ENCODE data around the gene RAP2B. TPM values are rescaled to one million over a fixed set of nuclear protein-coding genes. Genes with fewer than 3 reads are reported as not detected.

Gene RAP2B
- total and polyA plus RNA-seq, 2 donors (not counting 3 experiments of a cell fraction or from before 2014, with no cell fraction given), result 8.3 to 27.5 TPM

DNA sequence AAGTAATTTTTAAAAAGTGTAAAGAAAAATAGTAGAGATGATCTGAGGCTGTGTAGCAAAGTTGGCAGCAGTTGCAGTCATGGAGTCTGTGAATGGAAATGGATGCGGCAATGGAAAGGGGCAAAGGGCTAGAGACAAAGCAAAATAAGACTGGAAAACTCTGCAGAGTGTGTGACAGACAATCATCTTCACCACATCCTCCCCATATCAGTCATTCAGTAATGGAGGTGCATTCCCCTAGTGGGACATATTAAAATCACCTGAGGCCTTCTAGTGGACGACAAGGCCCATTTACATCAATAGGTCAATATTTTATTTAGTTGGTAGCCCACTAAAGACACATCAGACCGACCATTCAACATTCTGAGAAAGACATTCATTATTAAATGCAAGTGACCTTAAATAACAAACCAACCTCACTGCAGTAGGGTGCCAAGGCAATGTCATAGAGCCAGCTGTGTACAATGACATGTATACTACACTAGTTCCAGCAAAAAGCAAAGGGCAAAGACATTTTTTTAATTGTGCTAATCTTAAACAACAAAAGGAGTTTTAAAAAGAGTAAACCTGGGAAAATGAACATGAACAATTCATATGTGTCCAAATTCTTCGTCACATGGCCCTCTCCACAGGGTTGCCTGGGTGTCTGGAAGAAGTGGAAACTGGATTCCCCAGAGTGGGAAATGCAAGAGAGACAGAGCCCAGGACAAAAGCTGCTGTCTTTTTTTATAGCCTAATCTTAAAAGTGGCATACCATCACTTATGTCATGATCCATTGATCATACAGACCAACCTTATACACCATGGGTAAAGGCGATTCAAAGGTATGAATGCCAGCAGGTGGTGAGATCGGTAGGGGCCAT is 15.6 kb upstream of the RAP2B start:
- H2AFZ ChIP-seq (ENCODE audit: low read depth, low read length), result no peak overlapping the region
- H3K4me2 ChIP-seq (ENCODE audit: insufficient read depth, low read length), result no peak overlapping the region
- no peaks in the 10 kb centered on the region for H3K9me3 ChIP-seq (replicated peaks; ENCODE audit: control insufficient read depth, insufficient read depth, low read length)
- peaks cover 23% of the 10 kb centered on the region for H3K4me1 ChIP-seq (ENCODE audit: control insufficient read depth, extremely low read depth, insufficient read depth, low read length)
- POLR2A ChIA-PET, result no interaction called here
- H3K9me1 ChIP-seq (replicated peaks; ENCODE audit: control insufficient read depth, extremely low read depth, insufficient read depth, low read length), result no peaks in the 10 kb centered on the region
- H3K36me3 ChIP-seq (ENCODE audit: control insufficient read depth in 2 of 2, extremely low read depth in 1 of 2, insufficient read depth in 2 of 2, low read length in 2 of 2), result no peaks in the 10 kb centered on the region
- DNase-seq (ENCODE audit: low read depth, low spot score) (no peak), FAIRE-seq (no peak)
- dilution Hi-C loops (cut with MboI; ENCODE audit: extremely low pct_ligation_motif_present, low sequenced_read_pairs) (no loop called here), intact Hi-C loops (cut with micrococcal nuclease) (no loop called here)
- no peak overlapping the region for H3K9ac ChIP-seq (replicated peaks; ENCODE audit: extremely low read depth, insufficient read depth, low read length)
- no TSS peak for BruUV-seq (replicated peaks)
- TF ChIP-seq POLR2A (IDR thresholded peaks at IDR 0.05; ENCODE audit: low read depth, low read length), result no peak
- no peak for TF ChIP-seq JUN (IDR thresholded peaks at IDR 0.05; ENCODE audit: borderline replicate concordance, insufficient read depth, insufficient read length, low read depth)
- H3K79me2 ChIP-seq (ENCODE audit: control insufficient read depth, insufficient read depth, low read length), result no peaks in the 10 kb centered on the region
- CTCF ChIA-PET, result no interaction called here
- no peak overlapping the region for H3K27ac ChIP-seq (ENCODE audit: insufficient read depth, low read depth, low read length)
- no peak overlapping the region for H3K4me3 ChIP-seq (replicated peaks in 1 of 3; ENCODE audit: insufficient read depth in 1 of 3, low read depth in 1 of 3, low read length in 3 of 3)
- no peaks in the 10 kb centered on the region for H4K20me1 ChIP-seq (replicated peaks; ENCODE audit: control insufficient read depth, extremely low read depth, insufficient read depth, low read length)
- H3K27me3 ChIP-seq (ENCODE audit: control insufficient read depth in 2 of 2, insufficient read depth in 2 of 2, low read length in 2 of 2), result no peaks in the 10 kb centered on the region

DNA sequence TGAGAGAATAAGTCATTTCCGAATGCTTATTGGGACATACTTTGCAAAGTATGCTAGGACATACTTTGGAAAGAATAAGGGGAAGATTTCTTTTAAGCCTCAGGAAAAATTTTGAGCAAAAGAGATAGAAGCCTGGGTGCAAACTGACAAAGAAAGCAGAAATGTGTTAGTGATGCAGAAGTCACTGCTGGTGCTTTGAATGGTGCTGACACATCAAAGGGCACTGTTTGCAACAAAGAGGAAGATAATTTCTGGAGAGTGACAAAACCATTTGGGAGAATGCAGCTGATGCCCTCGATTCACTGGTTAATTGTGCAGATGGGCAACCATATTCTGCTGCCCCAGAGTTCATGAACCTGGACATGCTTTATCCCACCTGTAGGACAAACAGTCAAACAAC is 11.0 kb upstream of the RAP2B start:
- H3K27ac ChIP-seq (ENCODE audit: insufficient read depth, low read depth, low read length), result no peak overlapping the region
- TF ChIP-seq GATA2 (IDR thresholded peaks at IDR 0.05; ENCODE audit: insufficient read depth, insufficient read length, low read depth, low read length), result no peak
- TF ChIP-seq, protein P1, sequence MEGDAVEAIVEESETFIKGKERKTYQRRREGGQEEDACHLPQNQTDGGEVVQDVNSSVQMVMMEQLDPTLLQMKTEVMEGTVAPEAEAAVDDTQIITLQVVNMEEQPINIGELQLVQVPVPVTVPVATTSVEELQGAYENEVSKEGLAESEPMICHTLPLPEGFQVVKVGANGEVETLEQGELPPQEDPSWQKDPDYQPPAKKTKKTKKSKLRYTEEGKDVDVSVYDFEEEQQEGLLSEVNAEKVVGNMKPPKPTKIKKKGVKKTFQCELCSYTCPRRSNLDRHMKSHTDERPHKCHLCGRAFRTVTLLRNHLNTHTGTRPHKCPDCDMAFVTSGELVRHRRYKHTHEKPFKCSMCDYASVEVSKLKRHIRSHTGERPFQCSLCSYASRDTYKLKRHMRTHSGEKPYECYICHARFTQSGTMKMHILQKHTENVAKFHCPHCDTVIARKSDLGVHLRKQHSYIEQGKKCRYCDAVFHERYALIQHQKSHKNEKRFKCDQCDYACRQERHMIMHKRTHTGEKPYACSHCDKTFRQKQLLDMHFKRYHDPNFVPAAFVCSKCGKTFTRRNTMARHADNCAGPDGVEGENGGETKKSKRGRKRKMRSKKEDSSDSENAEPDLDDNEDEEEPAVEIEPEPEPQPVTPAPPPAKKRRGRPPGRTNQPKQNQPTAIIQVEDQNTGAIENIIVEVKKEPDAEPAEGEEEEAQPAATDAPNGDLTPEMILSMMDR (IDR thresholded peaks at IDR 0.05; ENCODE audit: extremely low read depth in 1 of 2, insufficient read depth in 1 of 2, low read depth in 1 of 2, low read length in 2 of 2), result no peak
- TF ChIP-seq JUN (IDR thresholded peaks at IDR 0.05; ENCODE audit: borderline replicate concordance, insufficient read depth, insufficient read length, low read depth), result no peak
- no peak for TF ChIP-seq EZH2 (IDR thresholded peaks at IDR 0.05; ENCODE audit: borderline replicate concordance, low read depth, low read length, severe bottlenecking)
- no peak for TF ChIP-seq POLR2A (IDR thresholded peaks at IDR 0.05; ENCODE audit: low read depth, low read length)
- TF ChIP-seq POLR2AphosphoS5 (IDR thresholded peaks at IDR 0.05; ENCODE audit: insufficient read depth, low read depth, low read length), result no peak
- no peak for TF ChIP-seq MYC (IDR thresholded peaks at IDR 0.05; ENCODE audit: low read depth, low read length)
- no peak for TF ChIP-seq FOS (IDR thresholded peaks at IDR 0.05; ENCODE audit: borderline replicate concordance, insufficient read depth, low read length)
- TF ChIP-seq, protein P2, sequence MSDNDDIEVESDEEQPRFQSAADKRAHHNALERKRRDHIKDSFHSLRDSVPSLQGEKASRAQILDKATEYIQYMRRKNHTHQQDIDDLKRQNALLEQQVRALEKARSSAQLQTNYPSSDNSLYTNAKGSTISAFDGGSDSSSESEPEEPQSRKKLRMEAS (IDR thresholded peaks at IDR 0.05; ENCODE audit: insufficient read depth, insufficient read length), result no peak

More for the DNA sequence above, 11.0 kb upstream of the RAP2B start:
- Histone ChIP-seq H3K9ac (replicated peaks; ENCODE audit: extremely low read depth, insufficient read depth, low read length) (no peak overlapping the region), H3K9me3 (replicated peaks; ENCODE audit: control insufficient read depth, insufficient read depth, low read length) (no peaks in the 10 kb centered on the region), H3K4me2 (ENCODE audit: insufficient read depth, low read length) (no peak overlapping the region), H3K36me3 (ENCODE audit: control insufficient read depth in 2 of 2, extremely low read depth in 1 of 2, insufficient read depth in 2 of 2, low read length in 2 of 2) (no peaks in the 10 kb centered on the region), H3K27me3 (ENCODE audit: control insufficient read depth in 2 of 2, insufficient read depth in 2 of 2, low read length in 2 of 2) (no peaks in the 10 kb centered on the region), H3K4me1 (ENCODE audit: control insufficient read depth, extremely low read depth, insufficient read depth, low read length) (no peaks in the 10 kb centered on the region), H4K20me1 (replicated peaks; ENCODE audit: control insufficient read depth, extremely low read depth, insufficient read depth, low read length) (no peaks in the 10 kb centered on the region), H3K79me2 (ENCODE audit: control insufficient read depth, insufficient read depth, low read length) (no peaks in the 10 kb centered on the region), H3K9me1 (replicated peaks; ENCODE audit: control insufficient read depth, extremely low read depth, insufficient read depth, low read length) (no peaks in the 10 kb centered on the region), H3K4me3 (replicated peaks in 1 of 3; ENCODE audit: insufficient read depth in 1 of 3, low read depth in 1 of 3, low read length in 3 of 3) (no peak overlapping the region), H2AFZ (ENCODE audit: low read depth, low read length) (no peak overlapping the region)
- POLR2A ChIA-PET, result no interaction called here
- CTCF ChIA-PET, result interaction anchor here (1.3 to 1.6 kb wide), 2 partner anchors 9 to 108 kb away, joined by 4 to 7 read pairs; no protein-coding TSS in a partner anchor
- BruUV-seq (replicated peaks), result no TSS peak
- DNase-seq (ENCODE audit: low read depth, low spot score), result no peak
- FAIRE-seq, result no peak
- dilution Hi-C loops (cut with MboI; ENCODE audit: extremely low pct_ligation_motif_present, low sequenced_read_pairs), result no loop called here
- intact Hi-C loops (cut with micrococcal nuclease), result no loop called here

Data from endothelial cell of umbilical vein (primary cell).